Fibroblast of lung (primary cell): ENCODE measurements around the gene AP3S1. TPM values are rescaled to one million over a fixed set of nuclear protein-coding genes. Genes with fewer than 3 reads are reported as not detected.
"Not testable (repeated sequence)": the region's sequence is repeated elsewhere in the genome, so short reads cannot be mapped to it uniquely, and the experiment has no call there.

Source experiments
- DNase-seq, 2 donors: peaks; one replicate each; pipeline versions ENCODE4 v3.0.0 to v3.0.0-alpha.2; 2010; ENCODE audit warnings: low read depth in 2 of 2
- H2AFZ ChIP-seq: 2 replicates; pipeline ENCODE4 v1.5.1; 2012; ENCODE audit warnings: low read length, control low read depth, inconsistent platforms
- H3K27ac ChIP-seq: 2 replicates; pipeline ENCODE4 v1.5.1; 2011; ENCODE audit warnings: low read length, control low read depth; ENCODE audit not compliant: insufficient read depth
- H3K27me3 ChIP-seq: 2 replicates; pipeline ENCODE4 v1.5.1; 2011; ENCODE audit warnings: mild to moderate bottlenecking, low read length; ENCODE audit not compliant: control insufficient read depth, insufficient read depth
- H3K36me3 ChIP-seq: 2 replicates; pipeline ENCODE4 v1.5.1; 2011; ENCODE audit warnings: low read length; ENCODE audit not compliant: control insufficient read depth, insufficient read depth
- H3K4me1 ChIP-seq: 2 replicates; pipeline ENCODE4 v1.5.1; 2011; ENCODE audit warnings: low read length; ENCODE audit not compliant: control insufficient read depth, insufficient read depth; ENCODE audit errors: extremely low read depth
- H3K4me2 ChIP-seq: 2 replicates; pipeline ENCODE4 v1.5.1; 2011; ENCODE audit warnings: low read length, control low read depth; ENCODE audit not compliant: insufficient read depth; ENCODE audit errors: extremely low read depth
- H3K4me3 ChIP-seq, 4 experiments: fragments of 200-600 bp in 1 of 4; sonication (generic) in 1 of 4; replicated peaks in 1 of 4; 2 replicates each; pipeline ENCODE4 v1.5.1; 2011 to 2016; ENCODE audit warnings: low read length in 4 of 4, low read depth in 3 of 4, mild to moderate bottlenecking in 3 of 4, control low read depth in 2 of 4, inconsistent platforms in 1 of 4, mixed read lengths in 1 of 4; ENCODE audit not compliant: insufficient read depth in 1 of 4; ENCODE audit errors: control extremely low read depth in 1 of 4
- H3K79me2 ChIP-seq: 2 replicates; pipeline ENCODE4 v1.5.1; 2012; ENCODE audit warnings: mild to moderate bottlenecking, low read length, inconsistent platforms; ENCODE audit not compliant: control insufficient read depth, insufficient read depth
- H3K9ac ChIP-seq: 2 replicates; pipeline ENCODE4 v1.5.1; 2011; ENCODE audit warnings: mild to moderate bottlenecking, low read length, control low read depth; ENCODE audit not compliant: insufficient read depth
- H3K9me3 ChIP-seq: 2 replicates; pipeline ENCODE4 v1.5.1; 2012; ENCODE audit warnings: low read depth, low read length; ENCODE audit not compliant: control insufficient read depth, insufficient read depth
- H4K20me1 ChIP-seq: 2 replicates; pipeline ENCODE4 v1.5.1; 2011; ENCODE audit warnings: low read length; ENCODE audit not compliant: control insufficient read depth, insufficient read depth; ENCODE audit errors: extremely low read depth
- EZH2 ChIP-seq: IDR thresholded peaks from 2 replicates; pipeline ENCODE4 v1.5.1; 2012; ENCODE audit warnings: low read length, control low read depth, mild to moderate bottlenecking; ENCODE audit errors: missing control alignments
- polyA plus RNA-seq, 2 donors: library from polyadenylated mRNA; depleted of rRNA in 1 of 2; stranded (reverse) in 1 of 2; unstranded in 1 of 2; fragments of >200 nt; gene quantifications; 2 replicates each; pipeline ENCODE4 v1.2.1, GENCODE V29; 2011 to 2012; ENCODE audit warnings: missing spikeins in 1 of 2
- total RNA-seq: library from RNA; depleted of rRNA; stranded (reverse); fragments of >200 nt; gene quantifications from 2 replicates; pipeline ENCODE4 v1.2.1, GENCODE V29; 2014
- TF ChIP-seq, protein P1 (sequence below), 2 donors: IDR thresholded peaks in 1 of 2; conservative IDR thresholded peaks in 1 of 2; 1 replicate in 1 of 2; 2 replicates in 1 of 2; pipeline ENCODE4 v1.5.1; 2011 to 2012; ENCODE audit warnings: low read length in 2 of 2, control low read depth in 1 of 2, inconsistent platforms in 1 of 2, low read depth in 1 of 2, mild to moderate bottlenecking in 1 of 2

AP3S1 gene
- total and polyA plus RNA-seq, 2 donors (not counting 1 experiment from before 2014, with no cell fraction given): 86.7 to 165 TPM

DNA sequence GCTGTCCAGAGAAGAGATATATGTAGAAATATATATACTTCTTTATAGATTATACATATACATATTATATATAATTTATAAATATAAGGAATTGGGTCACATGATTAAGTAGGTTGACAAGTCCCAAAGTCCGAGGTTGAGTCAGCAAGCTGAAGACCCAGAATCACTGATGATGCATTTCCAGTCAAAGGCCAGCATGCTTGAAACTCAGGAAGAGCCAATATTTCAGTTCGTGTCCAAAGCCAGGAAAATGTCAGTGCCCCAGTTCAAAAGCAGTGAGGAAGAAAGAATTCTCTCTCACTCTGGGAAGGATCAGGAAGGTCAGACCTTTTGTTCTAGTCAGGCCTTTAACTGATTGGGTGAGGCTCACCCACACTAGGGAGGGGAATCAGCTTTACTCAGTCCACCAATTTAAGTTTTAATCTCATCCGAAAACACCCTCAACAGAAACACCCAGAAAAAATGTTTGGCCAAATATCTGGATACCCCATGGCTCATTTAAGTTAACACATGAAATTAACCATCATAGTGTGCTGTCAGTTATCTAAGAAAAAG, 78.5 kb downstream of the AP3S1 start:
- TF ChIP-seq, protein P1, sequence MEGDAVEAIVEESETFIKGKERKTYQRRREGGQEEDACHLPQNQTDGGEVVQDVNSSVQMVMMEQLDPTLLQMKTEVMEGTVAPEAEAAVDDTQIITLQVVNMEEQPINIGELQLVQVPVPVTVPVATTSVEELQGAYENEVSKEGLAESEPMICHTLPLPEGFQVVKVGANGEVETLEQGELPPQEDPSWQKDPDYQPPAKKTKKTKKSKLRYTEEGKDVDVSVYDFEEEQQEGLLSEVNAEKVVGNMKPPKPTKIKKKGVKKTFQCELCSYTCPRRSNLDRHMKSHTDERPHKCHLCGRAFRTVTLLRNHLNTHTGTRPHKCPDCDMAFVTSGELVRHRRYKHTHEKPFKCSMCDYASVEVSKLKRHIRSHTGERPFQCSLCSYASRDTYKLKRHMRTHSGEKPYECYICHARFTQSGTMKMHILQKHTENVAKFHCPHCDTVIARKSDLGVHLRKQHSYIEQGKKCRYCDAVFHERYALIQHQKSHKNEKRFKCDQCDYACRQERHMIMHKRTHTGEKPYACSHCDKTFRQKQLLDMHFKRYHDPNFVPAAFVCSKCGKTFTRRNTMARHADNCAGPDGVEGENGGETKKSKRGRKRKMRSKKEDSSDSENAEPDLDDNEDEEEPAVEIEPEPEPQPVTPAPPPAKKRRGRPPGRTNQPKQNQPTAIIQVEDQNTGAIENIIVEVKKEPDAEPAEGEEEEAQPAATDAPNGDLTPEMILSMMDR (conservative IDR thresholded peaks at IDR 0.05 in 1 of 2, IDR thresholded peaks at IDR 0.05 in 1 of 2; ENCODE audit: low read depth in 1 of 2, low read length in 2 of 2): no peak
- no peak for TF ChIP-seq EZH2
- Histone ChIP-seq H3K27me3 (no peaks in the 10 kb centered on the region), H3K36me3 (no peaks in the 10 kb centered on the region), H3K4me2 (no peak overlapping the region), H4K20me1 (no peaks in the 10 kb centered on the region), H2AFZ (no peak overlapping the region), H3K9ac (no peak overlapping the region), H3K9me3 (no peaks in the 10 kb centered on the region), H3K27ac (no peak overlapping the region), H3K4me1 (no peaks in the 10 kb centered on the region), H3K4me3 (no peak overlapping the region), H3K79me2 (no peaks in the 10 kb centered on the region)
- DNase-seq: peak in 1 of 2 donors; percentile 27

DNA sequence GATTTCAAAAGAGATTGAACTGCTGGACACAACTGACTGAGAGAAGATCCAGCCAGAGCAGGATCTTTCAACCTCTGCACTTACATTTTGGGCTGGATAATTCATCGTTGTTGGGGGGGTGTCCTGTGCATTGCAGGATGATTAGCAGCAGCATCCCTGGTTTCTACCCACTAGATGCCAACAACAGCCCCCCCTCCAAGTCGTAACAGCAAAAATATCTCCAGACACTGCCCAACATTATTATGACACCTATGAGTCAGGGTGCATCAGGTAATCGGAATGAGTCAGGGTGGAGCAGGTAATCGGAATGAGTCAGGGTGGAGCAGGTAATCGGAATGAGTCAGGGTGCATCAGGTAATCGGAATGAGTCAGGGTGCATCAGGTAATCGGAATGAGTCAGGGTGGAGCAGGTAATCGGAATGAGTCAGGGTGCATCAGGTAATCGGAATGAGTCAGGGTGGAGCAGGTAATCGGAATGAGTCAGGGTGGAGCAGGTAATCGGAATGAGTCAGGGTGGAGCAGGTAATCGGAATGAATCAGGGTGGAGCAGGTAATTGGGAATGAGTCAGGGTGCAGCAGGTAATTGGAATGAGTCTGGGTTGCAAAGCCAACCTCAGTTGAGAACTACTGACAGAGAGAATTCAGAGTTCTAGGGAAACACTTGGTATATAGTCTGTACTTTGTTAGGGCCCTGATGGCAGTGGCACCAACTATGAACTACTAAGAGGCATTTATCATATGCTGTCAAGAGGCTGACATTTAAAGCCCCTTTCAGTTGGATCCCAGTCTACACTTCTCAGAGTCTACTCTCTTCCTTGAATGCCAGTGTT, 87.1 kb downstream of the AP3S1 start:
- not testable (repeated sequence) for H3K9ac ChIP-seq, H3K4me2 ChIP-seq, H3K4me3 ChIP-seq, H3K27ac ChIP-seq, H3K4me1 ChIP-seq, H2AFZ ChIP-seq, H4K20me1 ChIP-seq, H3K36me3 ChIP-seq, DNase-seq, H3K79me2 ChIP-seq, H3K27me3 ChIP-seq, H3K9me3 ChIP-seq

DNA sequence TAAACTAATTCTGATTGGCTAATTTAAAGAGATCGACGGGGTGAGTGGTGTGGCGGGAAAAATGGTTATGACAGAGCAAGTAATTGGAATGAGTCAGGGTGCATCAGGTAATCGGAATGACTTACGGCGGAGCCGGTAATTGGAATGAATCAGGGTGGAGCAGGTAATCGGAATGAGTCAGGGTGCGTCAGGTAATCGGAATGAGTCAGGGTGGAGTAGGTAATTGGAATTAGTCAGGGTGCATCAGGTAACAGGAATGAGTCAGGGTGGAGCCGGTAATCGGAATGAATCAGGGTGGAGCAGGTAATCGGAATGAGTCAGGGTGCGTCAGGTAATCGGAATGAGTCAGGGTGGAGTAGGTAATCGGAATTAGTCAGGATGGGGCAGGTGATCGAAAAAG, 88.4 kb downstream of the AP3S1 start:
- H2AFZ ChIP-seq, H3K4me2 ChIP-seq, H3K4me3 ChIP-seq, DNase-seq, H3K9me3 ChIP-seq, H4K20me1 ChIP-seq, H3K79me2 ChIP-seq, H3K27ac ChIP-seq, H3K4me1 ChIP-seq, H3K27me3 ChIP-seq, H3K9ac ChIP-seq, H3K36me3 ChIP-seq: not testable (repeated sequence)
